ENCODE data around the gene SMIM3. TPM values are rescaled to one million over a fixed set of nuclear protein-coding genes. Genes with fewer than 3 reads are reported as not detected.

SMIM3 gene
- total and polyA plus RNA-seq, 2 donors (not counting 1 experiment from before 2014, with no cell fraction given), result 59.9 to 69.9 TPM

DNA sequence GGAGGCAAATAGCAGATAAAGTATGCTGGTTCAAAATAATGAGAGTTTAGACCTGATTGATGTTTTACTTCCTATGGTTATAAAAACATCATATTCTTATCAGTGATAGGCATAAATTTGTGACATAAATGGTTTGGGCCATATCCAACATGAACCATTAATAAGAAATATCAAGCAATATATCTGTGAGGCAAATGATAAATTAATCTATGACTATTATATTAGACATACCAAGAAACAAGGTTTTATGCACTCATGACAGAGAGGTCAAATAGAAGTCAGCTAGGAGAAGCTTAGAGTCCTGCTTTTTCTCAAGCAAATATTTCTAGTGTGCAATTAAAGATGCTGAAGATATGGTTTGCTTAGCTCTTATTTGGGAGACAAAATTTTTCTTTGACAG, 10.4 kb downstream of the SMIM3 start:
- Histone ChIP-seq H3K9ac (ENCODE audit: insufficient read depth, low read length) (no peak overlapping the region), H2AFZ (ENCODE audit: low read length) (no peak overlapping the region), H3K9me3 (ENCODE audit: control insufficient read depth, insufficient read depth, low read depth, low read length) (no peaks in the 10 kb centered on the region), H3K27ac (ENCODE audit: insufficient read depth, low read length) (peak overlapping the region; percentile 76), H3K27me3 (ENCODE audit: control insufficient read depth, insufficient read depth, low read length) (no peaks in the 10 kb centered on the region), H3K4me2 (ENCODE audit: extremely low read depth, insufficient read depth, low read length) (peak overlapping the region; percentile 70), H3K4me3 (replicated peaks in 1 of 4; ENCODE audit: control extremely low read depth in 1 of 4, insufficient read depth in 1 of 4, low read depth in 3 of 4, low read length in 4 of 4) (no peak overlapping the region), H3K36me3 (ENCODE audit: control insufficient read depth, insufficient read depth, low read length) (no peaks in the 10 kb centered on the region), H3K4me1 (ENCODE audit: control insufficient read depth, extremely low read depth, insufficient read depth, low read length) (peaks cover 19% of the 10 kb centered on the region), H3K79me2 (ENCODE audit: control insufficient read depth, insufficient read depth, low read length) (peaks cover 87% of the 10 kb centered on the region), H4K20me1 (ENCODE audit: control insufficient read depth, extremely low read depth, insufficient read depth, low read length) (no peaks in the 10 kb centered on the region)
- DNase-seq (ENCODE audit: low read depth in 2 of 2), result peak in 1 of 2 donors; percentile 70
- TF ChIP-seq CTCF (conservative IDR thresholded peaks at IDR 0.05 in 1 of 2, IDR thresholded peaks at IDR 0.05 in 1 of 2; ENCODE audit: low read depth in 1 of 2, low read length in 2 of 2) (no peak), EZH2 (IDR thresholded peaks at IDR 0.05; ENCODE audit: low read length, missing control alignments) (no peak)

- H3K4me1 ChIP-seq (ENCODE audit: control insufficient read depth, extremely low read depth, insufficient read depth, low read length), result peaks cover 14% of the 10 kb centered on the region
- H3K79me2 ChIP-seq (ENCODE audit: control insufficient read depth, insufficient read depth, low read length), result peaks cover 87% of the 10 kb centered on the region
- H3K4me2 ChIP-seq (ENCODE audit: extremely low read depth, insufficient read depth, low read length), result peak overlapping the region; percentile 90
- H3K27me3 ChIP-seq (ENCODE audit: control insufficient read depth, insufficient read depth, low read length), result no peaks in the 10 kb centered on the region
- H3K4me3 ChIP-seq (replicated peaks in 1 of 4; ENCODE audit: control extremely low read depth in 1 of 4, insufficient read depth in 1 of 4, low read depth in 3 of 4, low read length in 4 of 4), result peak overlapping the region in 2 of 4 experiments; percentile 7 to 18
- H3K27ac ChIP-seq (ENCODE audit: insufficient read depth, low read length), result peak overlapping the region; percentile 76
- no peaks in the 10 kb centered on the region for H3K9me3 ChIP-seq (ENCODE audit: control insufficient read depth, insufficient read depth, low read depth, low read length)
- no peak for TF ChIP-seq EZH2 (IDR thresholded peaks at IDR 0.05; ENCODE audit: low read length, missing control alignments)
- no peak for TF ChIP-seq CTCF (conservative IDR thresholded peaks at IDR 0.05 in 1 of 2, IDR thresholded peaks at IDR 0.05 in 1 of 2; ENCODE audit: low read depth in 1 of 2, low read length in 2 of 2)
- no peak overlapping the region for H2AFZ ChIP-seq (ENCODE audit: low read length)
- DNase-seq (ENCODE audit: low read depth in 2 of 2), result peak; percentile 10 to 28
- no peaks in the 10 kb centered on the region for H3K36me3 ChIP-seq (ENCODE audit: control insufficient read depth, insufficient read depth, low read length)
- H4K20me1 ChIP-seq (ENCODE audit: control insufficient read depth, extremely low read depth, insufficient read depth, low read length), result no peaks in the 10 kb centered on the region
- no peak overlapping the region for H3K9ac ChIP-seq (ENCODE audit: insufficient read depth, low read length)
Observed at GRCh38 chr5:150789450-150789849, 10.9 kb downstream of the SMIM3 start.

- Histone ChIP-seq H3K4me3 (replicated peaks in 1 of 4; ENCODE audit: control extremely low read depth in 1 of 4, insufficient read depth in 1 of 4, low read depth in 3 of 4, low read length in 4 of 4) (peak overlapping the region in 3 of 4 experiments; percentile 6 to 25 (median 18)), H3K79me2 (ENCODE audit: control insufficient read depth, insufficient read depth, low read length) (peaks cover 88% of the 10 kb centered on the region), H3K27ac (ENCODE audit: insufficient read depth, low read length) (peak overlapping the region; percentile 76), H4K20me1 (ENCODE audit: control insufficient read depth, extremely low read depth, insufficient read depth, low read length) (no peaks in the 10 kb centered on the region), H3K27me3 (ENCODE audit: control insufficient read depth, insufficient read depth, low read length) (no peaks in the 10 kb centered on the region), H3K36me3 (ENCODE audit: control insufficient read depth, insufficient read depth, low read length) (no peaks in the 10 kb centered on the region), H3K4me1 (ENCODE audit: control insufficient read depth, extremely low read depth, insufficient read depth, low read length) (peaks cover 14% of the 10 kb centered on the region), H3K4me2 (ENCODE audit: extremely low read depth, insufficient read depth, low read length) (peak overlapping the region; percentile 90), H3K9me3 (ENCODE audit: control insufficient read depth, insufficient read depth, low read depth, low read length) (no peaks in the 10 kb centered on the region), H3K9ac (ENCODE audit: insufficient read depth, low read length) (no peak overlapping the region), H2AFZ (ENCODE audit: low read length) (no peak overlapping the region)
- peak; percentile 98 to 100 for DNase-seq (ENCODE audit: low read depth in 2 of 2)
- TF ChIP-seq CTCF (conservative IDR thresholded peaks at IDR 0.05 in 1 of 2, IDR thresholded peaks at IDR 0.05 in 1 of 2; ENCODE audit: low read depth in 1 of 2, low read length in 2 of 2) (no peak), EZH2 (IDR thresholded peaks at IDR 0.05; ENCODE audit: low read length, missing control alignments) (no peak)
Observed at GRCh38 chr5:150789943-150790611, 11.5 kb downstream of the SMIM3 start.

Data from fibroblast of lung (primary cell).